Measurements from ENCODE around the gene RFPL3.
"Not testable (repeated sequence)": the region's sequence is repeated elsewhere in the genome, so short reads cannot be mapped to it uniquely, and the experiment has no call there.

The RFPL3 gene

DNA sequence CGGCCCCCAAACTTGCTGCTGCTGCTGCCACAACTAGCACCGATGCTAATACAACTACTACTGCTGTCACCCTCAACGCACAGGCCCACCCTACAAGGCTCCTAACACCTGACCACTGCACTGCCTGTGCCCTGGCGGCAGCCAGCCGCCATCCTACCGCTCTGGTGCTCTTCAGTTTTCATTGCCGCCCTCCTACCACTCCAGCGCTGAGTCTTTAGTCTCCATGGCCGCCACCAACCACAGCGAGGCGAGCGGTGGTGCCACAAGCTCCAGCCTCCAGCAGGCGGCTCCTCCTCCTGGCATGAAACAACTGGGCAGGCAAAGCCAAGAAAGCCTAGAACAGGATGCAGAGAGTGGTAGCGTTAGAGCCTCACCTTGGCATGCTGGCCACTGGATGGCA, 5.0 kb upstream of the RFPL3 start:
- no peak for DNase-seq (ENCODE audit: low read depth in 1 of 2, low spot score in 1 of 2)

DNA sequence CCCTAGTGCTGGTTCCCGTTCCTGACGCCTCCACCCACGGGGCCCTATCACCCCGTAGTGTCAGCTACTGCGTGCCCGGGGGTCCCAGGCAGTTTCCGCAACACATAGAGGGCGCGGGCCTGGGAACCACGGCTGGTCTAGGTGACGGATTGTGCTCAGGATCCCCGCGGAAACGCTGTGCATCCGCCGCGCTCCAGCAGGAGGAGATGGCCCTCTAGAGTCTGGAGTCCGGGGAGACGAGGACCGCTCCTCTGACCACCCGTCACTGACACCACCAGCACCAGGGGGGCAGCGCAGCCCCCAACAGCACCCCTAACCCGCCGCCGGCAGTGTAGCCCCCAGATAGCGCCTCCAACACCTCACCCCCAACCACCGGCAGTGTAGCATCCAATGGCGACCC, 4.4 kb upstream of the RFPL3 start:
- DNase-seq (ENCODE audit: low read depth in 1 of 2, low spot score in 1 of 2) = no peak

DNA sequence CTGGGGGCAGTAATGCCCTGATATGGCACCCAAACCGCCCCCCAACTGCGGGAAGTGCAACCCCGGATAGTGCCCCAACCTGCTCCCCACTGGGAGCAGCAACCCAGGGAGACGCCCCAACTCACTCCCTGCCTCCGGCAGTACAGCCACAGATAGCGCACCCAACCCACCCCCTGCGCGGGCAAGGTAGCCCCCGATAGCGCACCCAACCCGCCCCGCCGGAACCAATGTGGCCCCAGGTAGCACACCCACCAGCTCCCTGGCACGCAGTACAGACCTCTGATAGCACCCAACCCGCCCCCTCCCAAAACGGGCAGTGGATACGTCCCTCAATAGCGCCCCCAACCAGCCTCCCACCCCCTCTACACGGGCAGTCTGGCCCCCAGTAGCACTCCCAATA, 3.8 kb upstream of the RFPL3 start:
- no peak for DNase-seq (ENCODE audit: low read depth in 1 of 2, low spot score in 1 of 2)

DNA sequence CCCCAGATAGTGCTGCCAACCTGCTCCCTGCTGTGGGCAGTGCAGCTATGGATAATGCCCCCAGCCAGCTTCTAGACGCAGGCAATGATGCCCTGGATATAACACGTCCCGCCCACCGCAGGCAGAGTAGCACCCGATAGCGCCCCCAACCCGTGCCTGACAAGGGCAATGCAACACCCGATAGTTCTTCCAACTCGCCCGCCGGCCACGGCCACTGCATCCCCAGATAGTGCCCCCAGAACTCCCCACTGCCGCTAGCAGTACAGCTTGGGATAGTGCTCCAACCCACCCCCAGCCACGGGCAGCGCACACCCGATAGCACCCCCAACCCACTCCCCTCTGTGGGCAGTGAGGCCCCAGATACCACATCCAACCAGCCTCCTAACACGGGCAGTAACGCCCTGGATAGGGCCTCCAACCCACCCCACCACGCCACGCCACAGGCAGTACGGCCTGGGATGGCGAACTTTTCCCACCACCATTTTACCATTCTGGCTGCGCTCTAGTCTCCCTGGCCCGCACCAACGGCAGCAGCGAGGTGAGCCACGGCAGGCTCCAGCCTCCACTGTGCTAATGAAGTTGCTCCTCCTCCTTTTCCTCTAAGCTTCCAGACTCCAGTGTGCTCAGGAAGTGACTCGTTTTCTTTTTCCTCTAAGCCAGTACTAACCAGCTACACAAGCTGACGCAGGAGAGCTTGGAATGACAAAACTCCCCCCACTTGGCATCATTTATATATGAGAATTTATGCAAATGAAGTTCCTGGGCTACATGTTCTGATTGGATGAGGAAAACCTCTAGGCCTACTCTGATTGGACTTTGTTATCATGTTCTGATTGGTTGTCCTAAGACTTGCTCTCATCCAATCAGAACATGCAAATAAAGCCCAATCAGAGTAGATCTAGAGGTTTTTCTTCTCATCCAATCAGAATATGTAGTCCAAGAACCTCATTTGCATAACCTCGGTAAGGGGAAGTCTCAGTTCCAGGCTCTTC, 3.0 kb upstream of the RFPL3 start:
- no peak for DNase-seq (ENCODE audit: low read depth in 1 of 2, low spot score in 1 of 2)

DNA sequence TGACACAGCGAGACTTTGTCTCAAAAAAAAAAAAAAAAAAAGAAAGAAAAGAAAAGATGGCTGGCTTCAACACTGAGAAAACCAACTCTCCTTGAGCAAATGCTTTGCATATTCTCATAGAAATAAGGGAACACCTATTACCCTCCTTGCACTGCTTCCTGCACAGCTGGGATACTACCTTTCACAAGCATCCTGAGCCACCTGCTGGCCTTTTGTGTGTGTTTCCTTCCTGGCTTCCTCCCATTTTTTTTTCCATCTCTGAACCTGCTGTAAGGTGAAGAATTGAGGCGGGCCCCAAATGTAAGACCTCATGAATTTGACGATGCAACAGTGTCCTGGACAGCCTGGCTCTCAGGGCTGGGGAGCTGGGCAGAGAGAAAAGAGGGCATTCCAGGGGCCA, 1.9 kb upstream of the RFPL3 start:
- no peak for DNase-seq (ENCODE audit: low read depth in 1 of 2, low spot score in 1 of 2)

DNA sequence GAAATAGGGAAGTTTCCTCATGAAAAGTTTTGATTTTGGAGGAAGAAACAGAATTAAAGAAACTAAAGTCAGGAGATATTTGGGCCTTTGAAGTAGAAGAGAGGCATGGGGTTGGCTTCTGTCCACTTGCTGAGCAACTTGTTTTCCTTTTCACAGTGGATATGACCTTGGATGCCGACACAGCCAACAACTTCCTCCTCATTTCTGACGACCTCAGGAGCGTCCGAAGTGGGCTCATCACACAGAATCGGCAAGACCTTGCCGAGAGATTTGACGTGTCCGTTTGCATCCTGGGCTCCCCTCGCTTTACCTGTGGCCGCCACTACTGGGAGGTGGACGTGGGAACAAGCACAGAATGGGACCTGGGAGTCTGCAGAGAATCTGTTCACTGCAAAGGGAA, 2.4 kb downstream of the RFPL3 start:
- DNase-seq (ENCODE audit: low read depth in 1 of 2, low spot score in 1 of 2) = not testable (repeated sequence)

DNA sequence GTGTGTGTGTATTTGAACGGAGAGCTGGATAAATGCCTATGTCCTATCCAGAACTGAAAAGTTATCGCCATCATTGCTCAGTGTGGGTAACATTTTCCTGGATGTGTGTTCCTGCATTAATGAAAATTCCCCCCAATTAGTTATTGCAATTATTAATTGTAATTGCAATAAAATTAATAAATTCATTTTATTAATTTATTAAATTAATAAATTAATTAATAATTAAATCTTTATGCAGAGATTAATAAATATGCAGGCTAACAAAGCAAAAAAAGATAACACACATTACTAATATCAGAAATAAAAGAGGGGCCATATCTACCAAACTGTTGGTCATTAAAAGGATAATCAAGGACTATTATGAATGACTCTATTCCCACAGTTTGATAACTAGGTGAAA, 3.6 kb downstream of the RFPL3 start:
- no peak for DNase-seq (ENCODE audit: low read depth in 1 of 2, low spot score in 1 of 2)

DNA sequence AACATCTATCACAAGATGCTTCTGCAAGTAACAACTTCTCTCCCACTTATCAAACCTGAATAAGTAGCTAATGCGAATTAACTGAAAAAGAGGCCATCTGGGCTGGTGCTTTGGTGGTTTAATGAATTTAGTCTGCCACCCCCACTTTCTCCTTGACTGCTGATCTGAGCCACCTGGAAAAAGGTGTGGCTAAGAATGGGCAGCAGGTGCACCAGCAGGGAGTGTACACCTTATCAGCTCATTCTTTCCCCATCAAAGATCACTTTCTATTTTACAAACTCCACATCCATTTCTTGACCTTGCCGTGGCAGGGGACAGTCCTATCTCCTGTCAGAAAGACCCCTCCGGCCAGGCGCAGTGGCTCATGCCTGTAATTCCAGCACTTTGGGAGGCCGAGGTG, 6.5 kb downstream of the RFPL3 start:
- DNase-seq (ENCODE audit: low read depth in 1 of 2, low spot score in 1 of 2) = no peak

DNA sequence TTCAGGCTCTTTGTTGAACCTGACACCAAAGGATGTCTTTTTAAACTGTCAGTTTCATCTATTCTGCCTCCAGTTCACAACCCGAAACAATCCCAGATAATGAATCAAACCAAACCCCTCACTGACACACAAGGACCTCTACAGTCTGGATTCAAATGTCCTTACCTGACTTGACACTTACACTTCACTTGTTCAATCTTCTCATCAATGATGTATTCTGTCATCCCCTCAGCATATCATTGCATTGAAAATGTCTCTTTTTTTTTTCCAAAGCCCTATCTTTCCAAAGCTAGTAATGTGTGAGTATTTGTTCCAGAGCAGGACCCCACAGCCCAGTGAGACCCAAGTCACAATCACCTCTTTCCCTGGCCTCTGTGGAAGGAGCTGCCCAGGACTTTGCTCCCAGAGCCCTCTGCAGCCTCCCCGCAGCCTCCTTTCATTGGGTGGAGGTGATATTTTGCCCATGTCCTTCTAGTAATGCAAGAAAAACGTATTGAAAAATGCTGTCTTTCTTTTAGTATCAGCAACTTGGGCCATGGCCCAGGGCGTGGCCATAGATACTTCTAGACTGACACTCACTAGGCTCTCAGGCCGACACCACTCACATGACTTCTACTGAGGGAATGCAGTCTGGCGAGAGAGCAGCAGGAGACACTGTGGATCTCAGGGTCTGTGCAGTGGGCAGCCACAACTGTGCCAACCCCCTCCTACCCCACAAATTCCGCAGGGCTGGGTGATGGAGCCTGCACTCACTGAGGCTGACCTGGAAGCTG, 18.2 kb downstream of the RFPL3 start:
- DNase-seq (ENCODE audit: low read depth in 1 of 2, low spot score in 1 of 2) = no peak

DNA sequence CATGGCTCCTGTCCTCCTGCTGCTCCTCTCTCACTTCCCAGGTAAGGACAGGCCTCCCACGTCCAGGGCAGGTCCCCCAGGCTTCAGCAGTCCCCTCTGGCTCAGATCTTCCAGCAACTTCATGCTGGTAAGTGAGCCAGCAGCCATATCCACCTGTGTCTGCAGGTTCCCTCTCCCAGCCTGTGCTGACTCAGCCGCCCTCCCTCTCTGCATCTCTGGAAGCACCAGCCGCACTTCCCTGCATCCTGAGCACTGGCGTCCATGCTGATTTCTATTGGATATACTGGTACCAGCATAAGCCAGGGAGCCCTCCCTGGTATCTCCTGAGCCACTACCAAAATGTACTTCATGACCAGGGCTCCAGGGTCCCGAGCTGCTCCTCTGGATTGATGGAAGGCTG, 19.0 kb downstream of the RFPL3 start:
- no peak for DNase-seq (ENCODE audit: low read depth in 1 of 2, low spot score in 1 of 2)

DNA sequence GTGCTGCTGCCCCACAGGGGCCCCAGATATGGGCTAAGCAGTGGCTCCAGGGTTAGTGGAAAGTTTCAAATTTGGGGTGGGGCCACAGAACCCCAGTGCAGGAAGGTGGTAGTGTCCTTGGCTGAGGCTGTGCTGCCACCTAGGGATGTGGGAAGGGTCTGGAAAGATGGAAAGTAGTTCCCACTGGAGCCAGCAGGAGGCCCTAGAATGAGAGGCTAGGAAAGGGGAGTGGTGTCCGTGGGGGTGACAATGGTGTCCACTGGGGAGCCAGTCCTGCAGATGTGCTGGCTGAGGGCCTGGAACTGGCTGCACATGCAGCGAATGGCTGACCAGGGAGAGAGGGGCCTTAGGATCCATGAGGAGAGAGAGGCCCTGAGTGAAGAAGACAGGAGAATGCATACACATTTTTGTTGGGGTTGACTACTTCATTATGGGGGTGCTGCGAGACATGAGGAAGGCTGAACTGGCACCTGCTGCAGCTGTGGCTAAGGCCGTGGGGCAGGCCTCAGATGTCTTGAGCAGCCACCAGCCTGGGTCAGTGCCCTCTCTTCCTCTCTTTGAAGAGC, 21.1 kb downstream of the RFPL3 start:
- no peak for DNase-seq (ENCODE audit: low read depth in 1 of 2, low spot score in 1 of 2)

DNA sequence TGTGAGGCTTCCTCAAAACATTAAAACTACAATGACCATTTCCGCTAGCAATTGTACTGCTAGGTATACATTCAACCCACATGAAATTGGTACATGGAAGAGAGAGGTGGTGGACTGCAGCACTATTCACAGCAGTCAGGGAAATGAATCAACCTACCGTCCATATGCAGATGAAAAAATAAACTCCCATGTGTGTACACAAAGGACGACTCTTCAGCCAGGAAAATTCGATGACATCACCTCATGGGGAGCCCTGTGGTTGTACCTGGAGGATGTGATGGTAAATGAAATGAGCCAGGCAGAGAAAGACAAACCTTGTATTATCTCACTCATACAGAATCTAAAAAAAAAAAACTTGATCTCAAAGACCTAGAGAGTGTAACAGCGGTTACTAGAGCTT, 23.3 kb downstream of the RFPL3 start:
- no peak for DNase-seq (ENCODE audit: low read depth in 1 of 2, low spot score in 1 of 2)

DNA sequence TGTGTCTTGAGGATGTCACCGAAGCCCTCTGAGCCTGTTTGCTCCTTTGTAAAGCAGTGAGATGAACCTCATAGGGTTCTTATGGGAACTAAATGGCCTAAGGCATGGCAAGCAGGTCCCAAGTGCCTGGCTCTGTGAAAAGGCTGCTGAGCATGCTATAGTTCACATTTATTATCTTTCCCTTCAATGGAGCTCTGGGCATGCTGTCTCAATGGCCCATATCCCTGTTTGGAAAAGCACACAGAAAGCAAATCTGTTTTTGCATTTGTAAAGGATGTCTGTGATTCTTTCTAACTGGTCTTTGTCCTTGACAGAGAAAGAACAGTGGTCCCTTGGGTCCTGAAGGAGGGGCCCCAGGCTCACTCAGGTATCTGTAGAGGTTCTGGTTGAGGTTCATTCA, 28.0 kb downstream of the RFPL3 start:
- DNase-seq (ENCODE audit: low read depth in 1 of 2, low spot score in 1 of 2) = no peak

DNA sequence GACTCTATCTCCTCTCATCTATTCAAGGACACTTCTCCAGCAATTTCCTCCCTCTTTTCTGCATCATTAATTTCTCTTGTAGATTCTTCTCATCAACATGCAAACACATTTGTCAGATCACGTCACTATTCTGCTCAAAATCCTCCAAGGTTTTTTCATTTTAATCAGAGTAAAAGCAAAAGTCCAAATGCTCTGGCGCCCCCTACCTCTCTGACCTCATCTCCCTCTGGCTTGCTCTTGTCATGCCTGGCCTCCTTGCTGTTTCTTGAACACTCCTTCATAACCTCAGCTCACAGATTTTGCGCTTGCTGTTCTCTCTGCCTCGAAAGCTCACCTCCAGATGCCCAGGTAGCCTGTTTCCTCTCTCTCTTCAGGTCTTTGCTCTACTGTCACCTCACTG, 32.0 kb downstream of the RFPL3 start:
- DNase-seq (ENCODE audit: low read depth in 1 of 2, low spot score in 1 of 2) = no peak

DNA sequence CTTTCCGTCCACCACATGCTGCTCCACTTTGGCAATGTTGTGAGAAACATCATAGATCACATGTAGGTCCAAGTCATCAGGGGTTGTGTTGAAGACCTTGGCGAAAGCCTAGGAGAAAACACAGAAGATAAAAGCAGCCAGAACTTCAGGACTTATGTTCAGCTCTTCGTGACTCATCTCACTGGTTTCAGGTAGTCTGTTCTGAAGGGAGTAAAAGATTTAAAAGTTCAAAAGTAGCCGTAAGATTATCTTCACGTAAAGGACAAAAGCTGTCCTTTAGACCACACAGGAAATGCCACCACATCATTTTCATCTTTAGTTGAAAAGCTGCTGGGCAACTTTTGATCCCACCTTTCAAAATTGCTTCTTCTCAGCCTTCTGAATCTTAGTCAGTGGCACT, 37.4 kb downstream of the RFPL3 start:
- no peak for DNase-seq (ENCODE audit: low read depth in 1 of 2, low spot score in 1 of 2)

DNA sequence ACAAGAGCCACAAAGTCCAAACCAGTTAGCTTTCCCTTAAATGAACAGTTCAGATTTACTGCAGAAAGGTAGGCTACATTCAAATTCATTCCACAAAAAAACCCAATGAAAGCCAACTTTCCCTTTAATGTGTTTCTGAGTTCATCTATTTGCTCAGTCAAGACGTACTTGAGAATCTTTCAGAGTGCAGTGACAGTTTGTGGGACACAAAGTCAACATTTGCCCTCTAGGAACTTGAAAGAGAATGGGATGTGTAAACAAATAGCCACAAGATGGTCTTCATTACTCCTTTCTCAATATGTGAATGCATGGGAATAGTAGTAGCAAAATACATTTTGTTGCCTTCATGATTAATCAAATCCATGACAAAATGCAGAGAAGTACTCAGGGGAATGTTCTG, 38.6 kb downstream of the RFPL3 start:
- no peak for DNase-seq (ENCODE audit: low read depth in 1 of 2, low spot score in 1 of 2)

DNA sequence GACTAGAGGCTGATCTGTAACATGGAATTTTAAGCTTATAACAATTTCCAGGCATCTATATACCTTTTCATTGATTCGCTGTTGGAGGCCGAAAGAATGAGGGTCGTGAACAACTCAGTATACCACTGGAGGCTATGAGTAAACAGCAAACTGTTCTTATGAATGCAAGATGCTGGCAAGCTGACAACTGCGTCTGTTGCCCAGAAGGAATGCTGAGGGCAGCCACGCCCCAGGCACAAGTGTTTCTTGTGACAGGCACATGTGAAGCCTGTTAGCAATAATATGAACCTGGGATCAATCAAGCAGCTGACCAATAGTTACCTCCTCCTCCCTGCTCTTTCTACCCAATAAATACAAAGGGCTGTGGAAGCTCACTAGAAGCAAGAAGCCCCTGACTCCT, 39.1 kb downstream of the RFPL3 start:
- DNase-seq (ENCODE audit: low read depth in 1 of 2, low spot score in 1 of 2) = no peak

DNA sequence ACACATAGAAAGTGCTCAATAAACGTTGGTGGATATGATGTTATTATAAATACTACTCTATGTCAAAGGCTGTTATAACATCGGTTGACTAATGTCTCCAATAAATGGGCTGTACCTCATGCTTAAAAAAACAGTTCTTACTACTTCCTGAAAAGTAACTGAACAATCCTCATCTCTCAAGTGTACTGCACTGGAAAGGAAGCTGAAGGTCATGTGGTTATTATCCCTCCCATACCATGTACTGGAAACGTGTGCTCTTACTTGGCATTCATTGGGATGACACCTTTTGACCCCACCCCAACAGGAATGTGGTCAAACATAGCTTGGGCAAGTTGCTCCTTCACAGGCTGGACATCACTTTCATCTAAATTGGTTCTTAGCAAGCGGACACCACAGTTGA, 43.8 kb downstream of the RFPL3 start:
- DNase-seq (ENCODE audit: low read depth in 1 of 2, low spot score in 1 of 2) = no peak

DNA sequence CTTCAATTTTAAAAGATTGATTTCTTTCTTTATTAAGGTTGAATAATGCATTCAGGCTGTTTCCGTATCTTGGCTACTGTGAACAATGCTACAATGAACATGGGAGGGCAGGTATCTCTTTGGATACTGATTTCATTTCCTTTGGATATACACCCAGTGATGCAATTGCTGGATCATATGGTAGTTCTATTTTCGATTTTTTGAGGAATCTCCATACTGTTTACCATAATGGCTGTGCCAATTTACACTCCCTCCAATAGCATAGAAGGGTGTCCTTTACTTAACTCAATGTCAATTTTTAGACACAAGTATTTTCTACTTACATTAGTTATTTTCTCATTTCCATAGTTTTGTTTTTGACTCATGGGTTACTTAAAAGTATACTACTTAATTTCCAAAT, 46.4 kb downstream of the RFPL3 start:
- DNase-seq (ENCODE audit: low read depth in 1 of 2, low spot score in 1 of 2) = no peak

DNA sequence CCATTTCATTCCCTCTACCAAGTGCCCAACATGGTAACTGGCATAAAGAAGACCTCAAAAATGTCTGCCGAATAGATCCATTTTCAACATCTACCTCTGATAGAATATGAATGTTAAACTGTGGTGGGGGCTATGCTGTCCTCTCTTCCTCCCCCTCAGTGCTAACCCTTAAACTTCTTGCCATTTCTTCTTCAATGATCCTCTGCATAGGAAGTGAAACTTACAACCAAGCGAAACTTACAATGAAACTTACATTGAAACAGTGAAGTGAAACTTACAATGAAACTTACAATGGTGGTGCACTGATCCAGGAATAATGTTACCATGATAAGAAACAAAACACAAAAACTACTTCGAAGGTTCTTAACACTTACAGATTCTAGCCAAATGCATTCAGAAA, 49.6 kb downstream of the RFPL3 start:
- no peak for DNase-seq (ENCODE audit: low read depth in 1 of 2, low spot score in 1 of 2)

DNA sequence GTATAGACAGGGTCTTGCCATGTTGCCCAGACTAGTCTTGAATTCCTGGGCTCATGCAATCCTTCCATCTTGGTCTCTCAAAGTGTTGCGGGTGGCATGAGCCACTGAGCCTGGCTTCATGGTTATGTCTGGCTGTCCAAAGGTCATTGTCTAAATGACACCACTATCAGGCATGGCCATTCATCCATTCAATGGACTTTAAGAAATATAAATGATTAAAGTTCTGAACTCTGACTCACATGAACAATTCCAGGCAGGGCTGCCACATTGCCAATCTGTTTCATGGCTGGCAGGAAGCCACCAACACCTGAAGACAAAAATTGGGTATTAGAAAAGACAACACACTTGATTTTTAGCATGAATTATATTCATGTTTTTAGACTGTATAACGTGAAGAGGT, 50.3 kb downstream of the RFPL3 start:
- no peak for DNase-seq (ENCODE audit: low read depth in 1 of 2, low spot score in 1 of 2)

DNA sequence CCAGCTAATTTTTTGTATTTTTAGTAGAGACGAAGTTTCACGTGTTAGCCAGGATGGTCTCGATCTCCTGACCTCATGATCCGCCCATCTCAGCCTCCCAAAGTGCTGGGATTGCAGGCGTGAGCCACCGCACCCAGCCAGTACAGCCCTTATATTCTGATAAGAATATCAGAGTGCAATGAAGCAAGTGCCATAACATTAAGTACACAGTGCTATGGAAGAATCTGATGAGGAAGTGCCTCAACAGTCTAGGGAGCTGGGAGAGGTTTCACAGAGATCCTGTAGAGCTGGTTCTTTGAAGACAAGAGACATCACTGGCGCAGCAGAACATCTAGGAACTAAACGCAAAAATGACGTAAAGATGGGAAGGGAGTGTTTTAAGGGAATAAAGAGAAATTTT, 52.3 kb downstream of the RFPL3 start:
- DNase-seq (ENCODE audit: low read depth in 1 of 2, low spot score in 1 of 2) = no peak
